ENCODE results near the gene RENBP. TPM values are rescaled to one million over a fixed set of nuclear protein-coding genes. Genes with fewer than 3 reads are reported as not detected.

The RENBP gene
- total and polyA plus RNA-seq, 9 of the 15 experiments (the other 6 are each of a cell fraction or from before 2014, with no cell fraction given), result 0.07 to 14.8 (median 10.6) TPM; not detected in 1

DNA sequence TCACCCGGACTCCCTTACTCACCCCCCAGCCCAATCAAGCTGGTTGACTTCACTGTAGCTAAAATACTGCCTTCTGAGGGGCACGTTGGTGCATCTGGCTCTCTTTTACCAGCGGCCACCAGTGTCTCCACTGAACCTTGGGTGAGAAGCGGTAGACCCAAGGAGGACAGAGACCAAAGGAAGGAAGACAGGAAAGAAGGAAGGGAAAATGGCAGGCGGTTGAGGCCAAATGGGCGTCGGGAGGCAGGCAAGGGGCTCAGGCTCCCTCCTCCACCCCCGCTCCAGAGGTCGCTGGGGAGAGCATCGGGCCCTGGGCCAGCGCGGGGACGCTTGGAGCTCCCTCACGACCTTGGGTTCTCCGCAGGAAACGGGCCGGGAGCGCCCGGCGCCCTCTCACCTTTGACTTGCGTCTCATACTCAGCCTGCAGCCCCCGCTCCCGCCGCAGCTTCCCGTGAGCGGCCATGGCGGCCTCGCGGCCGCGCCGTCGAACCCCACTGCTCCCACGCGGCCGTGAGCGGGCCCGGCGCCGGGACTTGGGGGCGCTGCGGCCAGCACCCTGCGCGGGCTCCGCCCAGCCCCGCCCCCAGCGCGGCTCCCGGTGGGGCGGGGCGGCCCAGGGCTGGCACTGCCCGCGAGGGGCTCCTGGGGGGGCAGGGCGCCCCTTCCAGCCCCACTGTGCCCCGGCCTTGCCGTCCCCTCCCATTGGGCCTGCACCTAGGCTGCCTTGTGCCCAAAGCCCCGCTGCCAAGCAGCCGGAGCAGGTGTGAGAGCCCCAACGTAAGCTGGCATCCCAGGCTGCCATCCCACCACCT is 18.5 kb downstream of the RENBP start, which contains the start of gene ARHGAP4 (continued):
- TF ChIP-seq, protein P1, sequence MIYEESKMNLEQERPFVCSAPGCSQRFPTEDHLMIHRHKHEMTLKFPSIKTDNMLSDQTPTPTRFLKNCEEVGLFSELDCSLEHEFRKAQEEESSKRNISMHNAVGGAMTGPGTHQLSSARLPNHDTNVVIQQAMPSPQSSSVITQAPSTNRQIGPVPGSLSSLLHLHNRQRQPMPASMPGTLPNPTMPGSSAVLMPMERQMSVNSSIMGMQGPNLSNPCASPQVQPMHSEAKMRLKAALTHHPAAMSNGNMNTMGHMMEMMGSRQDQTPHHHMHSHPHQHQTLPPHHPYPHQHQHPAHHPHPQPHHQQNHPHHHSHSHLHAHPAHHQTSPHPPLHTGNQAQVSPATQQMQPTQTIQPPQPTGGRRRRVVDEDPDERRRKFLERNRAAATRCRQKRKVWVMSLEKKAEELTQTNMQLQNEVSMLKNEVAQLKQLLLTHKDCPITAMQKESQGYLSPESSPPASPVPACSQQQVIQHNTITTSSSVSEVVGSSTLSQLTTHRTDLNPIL (CRISPR knock-in tag; IDR thresholded peaks at IDR 0.05), result no peak
- peak; percentile 76 for TF ChIP-seq SAFB (IDR thresholded peaks at IDR 0.05; ENCODE audit: borderline replicate concordance, low read depth, low read length)
- TF ChIP-seq, protein P2, sequence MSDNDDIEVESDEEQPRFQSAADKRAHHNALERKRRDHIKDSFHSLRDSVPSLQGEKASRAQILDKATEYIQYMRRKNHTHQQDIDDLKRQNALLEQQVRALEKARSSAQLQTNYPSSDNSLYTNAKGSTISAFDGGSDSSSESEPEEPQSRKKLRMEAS (CRISPR knock-in tag; IDR thresholded peaks at IDR 0.05), result no peak
- TF ChIP-seq, protein P3, sequence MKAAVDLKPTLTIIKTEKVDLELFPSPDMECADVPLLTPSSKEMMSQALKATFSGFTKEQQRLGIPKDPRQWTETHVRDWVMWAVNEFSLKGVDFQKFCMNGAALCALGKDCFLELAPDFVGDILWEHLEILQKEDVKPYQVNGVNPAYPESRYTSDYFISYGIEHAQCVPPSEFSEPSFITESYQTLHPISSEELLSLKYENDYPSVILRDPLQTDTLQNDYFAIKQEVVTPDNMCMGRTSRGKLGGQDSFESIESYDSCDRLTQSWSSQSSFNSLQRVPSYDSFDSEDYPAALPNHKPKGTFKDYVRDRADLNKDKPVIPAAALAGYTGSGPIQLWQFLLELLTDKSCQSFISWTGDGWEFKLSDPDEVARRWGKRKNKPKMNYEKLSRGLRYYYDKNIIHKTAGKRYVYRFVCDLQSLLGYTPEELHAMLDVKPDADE (conservative IDR thresholded peaks at IDR 0.05; ENCODE audit: control insufficient read depth, low read depth, low read length), result peak; percentile 73
- peak; percentile 99 for TF ChIP-seq HNRNPL (IDR thresholded peaks at IDR 0.05; ENCODE audit: low read depth, low read length)
- peak; percentile 28 to 95; a peak in 3 of 4 replicates for TF ChIP-seq NONO (IDR thresholded peaks at IDR 0.05; ENCODE audit: low read depth in 2 of 2, low read length in 1 of 2)
- no peak for TF ChIP-seq ZNF282 (CRISPR knock-in tag; IDR thresholded peaks at IDR 0.05)
- TF ChIP-seq, protein P4, sequence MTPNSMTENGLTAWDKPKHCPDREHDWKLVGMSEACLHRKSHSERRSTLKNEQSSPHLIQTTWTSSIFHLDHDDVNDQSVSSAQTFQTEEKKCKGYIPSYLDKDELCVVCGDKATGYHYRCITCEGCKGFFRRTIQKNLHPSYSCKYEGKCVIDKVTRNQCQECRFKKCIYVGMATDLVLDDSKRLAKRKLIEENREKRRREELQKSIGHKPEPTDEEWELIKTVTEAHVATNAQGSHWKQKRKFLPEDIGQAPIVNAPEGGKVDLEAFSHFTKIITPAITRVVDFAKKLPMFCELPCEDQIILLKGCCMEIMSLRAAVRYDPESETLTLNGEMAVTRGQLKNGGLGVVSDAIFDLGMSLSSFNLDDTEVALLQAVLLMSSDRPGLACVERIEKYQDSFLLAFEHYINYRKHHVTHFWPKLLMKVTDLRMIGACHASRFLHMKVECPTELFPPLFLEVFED (CRISPR knock-in tag; conservative IDR thresholded peaks at IDR 0.05), result peak; percentile 88; the same call in 1 of the 2 replicates
- TF ChIP-seq RHOXF2B (CRISPR knock-in tag; conservative IDR thresholded peaks at IDR 0.05), result no peak
- peak; percentile 51; the same call in 1 of the 2 replicates for TF ChIP-seq ZBTB7A (IDR thresholded peaks at IDR 0.05; ENCODE audit: borderline replicate concordance, control insufficient read depth, low read depth, low read length)
- peak; percentile 99 for TF ChIP-seq POLR2AphosphoS5 (IDR thresholded peaks at IDR 0.05; ENCODE audit: control insufficient read depth, insufficient read depth, low read depth, low read length)
- peak; percentile 91 for TF ChIP-seq SUPT5H (IDR thresholded peaks at IDR 0.05)
- TF ChIP-seq, protein P5, sequence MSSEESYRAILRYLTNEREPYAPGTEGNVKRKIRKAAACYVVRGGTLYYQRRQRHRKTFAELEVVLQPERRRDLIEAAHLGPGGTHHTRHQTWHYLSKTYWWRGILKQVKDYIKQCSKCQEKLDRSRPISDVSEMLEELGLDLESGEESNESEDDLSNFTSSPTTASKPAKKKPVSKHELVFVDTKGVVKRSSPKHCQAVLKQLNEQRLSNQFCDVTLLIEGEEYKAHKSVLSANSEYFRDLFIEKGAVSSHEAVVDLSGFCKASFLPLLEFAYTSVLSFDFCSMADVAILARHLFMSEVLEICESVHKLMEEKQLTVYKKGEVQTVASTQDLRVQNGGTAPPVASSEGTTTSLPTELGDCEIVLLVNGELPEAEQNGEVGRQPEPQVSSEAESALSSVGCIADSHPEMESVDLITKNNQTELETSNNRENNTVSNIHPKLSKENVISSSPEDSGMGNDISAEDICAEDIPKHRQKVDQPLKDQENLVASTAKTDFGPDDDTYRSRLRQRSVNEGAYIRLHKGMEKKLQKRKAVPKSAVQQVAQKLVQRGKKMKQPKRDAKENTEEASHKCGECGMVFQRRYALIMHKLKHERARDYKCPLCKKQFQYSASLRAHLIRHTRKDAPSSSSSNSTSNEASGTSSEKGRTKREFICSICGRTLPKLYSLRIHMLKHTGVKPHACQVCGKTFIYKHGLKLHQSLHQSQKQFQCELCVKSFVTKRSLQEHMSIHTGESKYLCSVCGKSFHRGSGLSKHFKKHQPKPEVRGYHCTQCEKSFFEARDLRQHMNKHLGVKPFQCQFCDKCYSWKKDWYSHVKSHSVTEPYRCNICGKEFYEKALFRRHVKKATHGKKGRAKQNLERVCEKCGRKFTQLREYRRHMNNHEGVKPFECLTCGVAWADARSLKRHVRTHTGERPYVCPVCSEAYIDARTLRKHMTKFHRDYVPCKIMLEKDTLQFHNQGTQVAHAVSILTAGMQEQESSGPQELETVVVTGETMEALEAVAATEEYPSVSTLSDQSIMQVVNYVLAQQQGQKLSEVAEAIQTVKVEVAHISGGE (CRISPR knock-in tag; IDR thresholded peaks at IDR 0.05), result 0 out of 6 replicates have a peak, but pooled peaks of 1 of the 3 experiments have one; percentile 18
- TF ChIP-seq TAF15 (IDR thresholded peaks at IDR 0.05; ENCODE audit: low read depth, low read length), result 0 out of 2 replicates have a peak, but pooled peaks have one; percentile 82
- TF ChIP-seq, protein P6, sequence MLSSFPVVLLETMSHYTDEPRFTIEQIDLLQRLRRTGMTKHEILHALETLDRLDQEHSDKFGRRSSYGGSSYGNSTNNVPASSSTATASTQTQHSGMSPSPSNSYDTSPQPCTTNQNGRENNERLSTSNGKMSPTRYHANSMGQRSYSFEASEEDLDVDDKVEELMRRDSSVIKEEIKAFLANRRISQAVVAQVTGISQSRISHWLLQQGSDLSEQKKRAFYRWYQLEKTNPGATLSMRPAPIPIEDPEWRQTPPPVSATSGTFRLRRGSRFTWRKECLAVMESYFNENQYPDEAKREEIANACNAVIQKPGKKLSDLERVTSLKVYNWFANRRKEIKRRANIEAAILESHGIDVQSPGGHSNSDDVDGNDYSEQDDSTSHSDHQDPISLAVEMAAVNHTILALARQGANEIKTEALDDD (IDR thresholded peaks at IDR 0.05), result no peak
- peak; percentile 7; the same call in 1 of the 2 replicates for TF ChIP-seq ZNF668 (CRISPR knock-in tag; IDR thresholded peaks at IDR 0.05)
- TF ChIP-seq XRCC3 (IDR thresholded peaks at IDR 0.05), result no peak
